ENCODE results near the gene ZNF548. TPM values are rescaled to one million over a fixed set of nuclear protein-coding genes. Genes with fewer than 3 reads are reported as not detected.
A peak's percentile ranks its signal among the peaks of the same experiment; 100 is the strongest.

Gene ZNF548
- total RNA-seq (19.6 TPM), polyA plus RNA-seq (ENCODE audit: insufficient read depth in 1 of 8, insufficient read length in 8 of 8, low replicate concordance in 1 of 8) (10 to 100 TPM; 11.8 to 18.6 (median 14.3) TPM)
- long read RNA-seq, donor 1, partial matches to known transcripts = 0 of 2 reads
- long read RNA-seq, donor 1, other reads (novel, unspliced or antisense) = 0 of 2 reads
- long read RNA-seq, donor 2 = 0 reads
- long read RNA-seq, donor 3, partial matches to known transcripts = 0 of 2 reads
- long read RNA-seq, donor 3, other reads (novel, unspliced or antisense) = 0 of 2 reads
- long read RNA-seq, donor 4, partial matches to known transcripts = 0 of 4 reads
- long read RNA-seq, donor 4, other reads (novel, unspliced or antisense) = 0 of 4 reads
- long read RNA-seq, donor 5, partial matches to known transcripts = 0 of 7 reads
- long read RNA-seq, donor 5, other reads (novel, unspliced or antisense) = 0 of 7 reads
- long read RNA-seq, donor 6, partial matches to known transcripts = 0 of 1 reads
- long read RNA-seq, donor 6, other reads (novel, unspliced or antisense) = 0 of 1 reads
- long read RNA-seq, donor 7, partial matches to known transcripts = 0 of 5 reads
- long read RNA-seq, donor 7, other reads (novel, unspliced or antisense) = 0 of 5 reads
- long read RNA-seq, donor 8, partial matches to known transcripts = 0 of 4 reads
- long read RNA-seq, donor 8, other reads (novel, unspliced or antisense) = 0 of 4 reads
- long read RNA-seq, donor 9, partial matches to known transcripts = 0 of 1 reads
- long read RNA-seq, donor 9, other reads (novel, unspliced or antisense) = 0 of 1 reads
- long read RNA-seq, donor 10, partial matches to known transcripts = 0 of 5 reads
- long read RNA-seq, donor 10, other reads (novel, unspliced or antisense) = 0 of 5 reads
- long read RNA-seq, donor 11, partial matches to known transcripts = 0 of 1 reads
- long read RNA-seq, donor 11, other reads (novel, unspliced or antisense) = 0 of 1 reads

DNA sequence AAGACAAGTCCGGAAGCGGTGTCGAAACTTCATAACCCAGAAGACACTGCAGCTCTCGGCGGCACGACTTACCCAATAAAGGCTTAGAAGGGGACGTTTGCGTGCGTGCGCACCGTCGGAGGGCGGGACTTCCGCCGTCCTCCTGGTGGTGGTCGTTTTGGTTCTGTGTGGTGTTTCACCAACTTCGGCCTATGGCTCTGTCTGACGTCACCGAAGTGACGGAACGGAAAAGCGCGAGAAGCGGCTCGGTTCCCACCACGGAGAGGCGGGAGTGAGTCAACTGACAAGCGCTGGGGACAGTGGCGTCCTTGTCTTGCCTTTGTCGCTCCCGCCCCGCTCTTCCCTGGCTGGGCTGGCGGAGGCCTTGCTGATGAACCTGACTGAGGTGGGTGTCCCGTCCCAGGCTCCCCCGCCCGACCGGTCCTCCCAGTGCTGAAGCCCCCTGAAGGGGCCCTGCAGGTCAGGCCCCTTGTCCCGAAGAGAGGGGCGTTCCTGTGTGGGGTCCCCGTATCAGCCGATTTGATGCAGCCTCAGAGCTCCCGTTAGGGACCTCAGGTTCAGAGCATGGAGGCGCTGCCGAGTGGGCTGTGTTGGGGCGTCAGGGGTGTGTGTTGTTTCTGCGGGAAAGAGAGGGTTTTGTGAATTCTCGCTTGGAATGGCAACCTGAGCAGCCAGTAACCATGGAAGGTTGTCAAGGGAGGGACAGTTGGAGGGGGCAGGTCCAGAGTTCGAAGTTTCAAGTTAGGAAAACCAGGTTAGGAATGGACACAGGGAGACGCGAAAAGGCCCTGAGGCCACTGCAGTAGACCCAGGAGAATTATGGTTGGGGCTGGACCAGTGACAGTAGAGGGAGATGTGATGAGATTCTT lies at the start of gene ZNF548:
Gene ZNF548, plus strand, starts transcription at position 125 of the 869 bp plus-strand sequence. Its CDS starts 246 bp downstream, at position 371.
- Histone ChIP-seq H3K9me3 (replicated peaks; ENCODE audit: control insufficient read depth, low read depth, low read length) (no peaks in the 10 kb centered on the region), H3K4me1 (ENCODE audit: control insufficient read depth, insufficient read depth, low read length) (peaks cover 8% of the 10 kb centered on the region), H3K27ac (ENCODE audit: low read length) (peak within 1 kb of the TSS; percentile 98), H3K4me3 (ENCODE audit: low read length) (peak within 1 kb of the TSS; percentile 94), H3K27me3 (ENCODE audit: control insufficient read depth, insufficient read depth, low read length) (no peaks in the 10 kb centered on the region), H3K36me3 (ENCODE audit: control insufficient read depth, insufficient read depth, low read length) (peaks cover 15% of the 10 kb centered on the region)
- WGBS (ENCODE audit: insufficient coverage) = under 1% methylated on average over 42 of the region's 50 CpGs
- peak; percentile 100 for DNase-seq

DNA sequence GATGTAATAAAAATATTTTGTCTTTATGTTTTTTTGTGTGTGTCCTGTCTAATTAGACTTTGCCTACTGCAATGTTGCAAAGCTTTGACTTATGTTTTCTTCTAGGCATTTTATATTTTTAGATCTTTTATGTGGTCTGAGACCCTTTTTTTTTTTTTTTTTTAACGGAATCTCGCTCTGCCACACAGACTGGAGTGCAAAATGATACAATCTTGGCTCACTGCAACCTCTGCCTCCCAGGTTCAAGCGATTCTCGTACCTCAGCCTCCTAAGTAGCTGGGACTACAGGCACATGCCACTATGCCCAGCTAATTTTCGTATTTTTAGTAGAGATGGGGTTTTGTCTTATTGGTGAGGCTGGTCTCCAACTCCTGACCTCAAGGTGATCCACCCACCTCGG lies 47.1 kb upstream of the ZNF548 start:
- Histone ChIP-seq H3K4me1 (ENCODE audit: control insufficient read depth, insufficient read depth, low read length) (no peaks in the 10 kb centered on the region), H3K9me3 (replicated peaks; ENCODE audit: control insufficient read depth, low read depth, low read length) (no peaks in the 10 kb centered on the region), H3K36me3 (ENCODE audit: control insufficient read depth, insufficient read depth, low read length) (no peaks in the 10 kb centered on the region), H3K4me3 (ENCODE audit: low read length) (no peak overlapping the region), H3K27me3 (ENCODE audit: control insufficient read depth, insufficient read depth, low read length) (no peaks in the 10 kb centered on the region), H3K27ac (ENCODE audit: low read length) (no peak overlapping the region)
- no CpG with 5 or more reads among the region's 6 CpGs for WGBS (ENCODE audit: insufficient coverage)
- no peak for DNase-seq

DNA sequence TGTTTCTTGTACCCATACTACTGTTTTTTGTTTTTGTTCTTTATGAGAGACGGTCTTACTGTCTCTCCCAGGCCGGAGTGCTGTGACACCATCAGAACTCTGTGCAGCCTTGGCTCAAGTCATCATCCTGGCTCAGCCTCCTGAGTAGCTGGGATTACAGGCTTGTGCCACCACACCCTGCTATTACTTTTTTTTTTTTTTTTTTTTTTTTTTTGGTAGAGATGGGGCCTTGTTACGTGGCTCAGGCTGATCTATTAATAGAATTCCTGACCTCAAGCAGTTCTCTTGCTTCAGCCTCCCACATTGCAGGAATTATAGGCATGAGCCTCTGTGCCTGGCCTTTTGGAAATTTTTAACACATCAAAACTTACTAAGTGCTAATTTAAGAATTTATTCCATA lies 41.5 kb upstream of the ZNF548 start:
- Histone ChIP-seq H3K27me3 (ENCODE audit: control insufficient read depth, insufficient read depth, low read length) (no peaks in the 10 kb centered on the region), H3K27ac (ENCODE audit: low read length) (no peak overlapping the region), H3K9me3 (replicated peaks; ENCODE audit: control insufficient read depth, low read depth, low read length) (no peaks in the 10 kb centered on the region), H3K4me1 (ENCODE audit: control insufficient read depth, insufficient read depth, low read length) (peaks cover 10% of the 10 kb centered on the region), H3K4me3 (ENCODE audit: low read length) (no peak overlapping the region), H3K36me3 (ENCODE audit: control insufficient read depth, insufficient read depth, low read length) (peaks cover 6% of the 10 kb centered on the region)
- no peak for DNase-seq
- no CpG with 5 or more reads among the region's 3 CpGs for WGBS (ENCODE audit: insufficient coverage)

DNA sequence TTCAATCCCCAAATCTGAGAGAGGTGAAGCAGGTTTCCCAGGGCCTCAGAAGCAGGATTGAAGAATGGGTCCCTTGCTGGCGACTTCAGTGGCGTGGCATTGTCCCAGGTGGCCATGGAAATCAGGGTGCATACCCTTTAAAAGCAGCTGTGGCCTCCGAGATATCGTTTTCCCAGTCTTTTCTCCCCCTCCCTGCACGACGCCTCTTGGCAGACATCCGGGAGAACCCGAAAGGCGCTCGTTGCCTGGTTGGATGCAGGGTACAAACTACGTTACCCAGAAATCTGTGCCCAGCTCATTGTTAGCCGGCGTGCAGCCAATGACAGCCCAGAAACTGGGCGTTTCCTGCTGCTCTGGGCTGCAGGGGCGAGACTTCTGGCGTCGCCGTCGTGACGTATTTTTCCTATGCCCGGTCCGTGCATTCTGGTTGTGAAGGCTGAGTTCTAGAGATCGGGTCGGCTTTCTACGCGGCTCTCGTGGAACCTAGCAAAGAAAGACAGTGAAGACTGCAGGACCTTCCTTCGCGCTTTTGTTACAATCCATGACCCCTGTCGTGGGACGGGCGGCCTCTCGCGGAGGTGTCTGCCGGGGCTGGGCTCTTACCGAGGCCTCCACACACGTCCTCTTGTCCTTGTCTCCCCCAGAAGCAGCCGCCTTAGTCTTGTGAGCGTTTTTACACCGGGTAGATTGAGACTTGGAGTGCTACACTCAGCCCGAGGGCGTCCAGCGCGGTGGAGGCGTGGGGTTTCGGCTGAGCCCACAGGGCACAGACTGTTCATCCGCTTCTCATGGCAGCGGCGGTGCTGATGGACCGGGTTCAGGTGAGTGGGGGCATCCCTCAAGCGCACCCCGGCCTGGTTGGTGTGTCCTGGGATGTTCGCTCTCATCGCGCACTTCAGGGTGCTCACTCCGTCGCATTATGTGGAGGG lies 38.5 kb upstream of the ZNF548 start, which contains the start of gene ZNF304:
Gene ZNF304, plus strand, starts transcription at position 395 of the 929 bp plus-strand sequence. Its CDS starts 394 bp downstream, at position 789.
- H3K4me3 ChIP-seq (ENCODE audit: low read length) = peak within 1 kb of the TSS; percentile 89
- under 1% methylated on average over 53 of the region's 57 CpGs for WGBS (ENCODE audit: insufficient coverage)
- peaks cover 10% of the 10 kb centered on the region for H3K4me1 ChIP-seq (ENCODE audit: control insufficient read depth, insufficient read depth, low read length)
- peaks cover 34% of the 10 kb centered on the region for H3K36me3 ChIP-seq (ENCODE audit: control insufficient read depth, insufficient read depth, low read length)
- no peaks in the 10 kb centered on the region for H3K27me3 ChIP-seq (ENCODE audit: control insufficient read depth, insufficient read depth, low read length)
- peak; percentile 99 for DNase-seq
- no peaks in the 10 kb centered on the region for H3K9me3 ChIP-seq (replicated peaks; ENCODE audit: control insufficient read depth, low read depth, low read length)
- peak within 1 kb of the TSS; percentile 77 for H3K27ac ChIP-seq (ENCODE audit: low read length)

DNA sequence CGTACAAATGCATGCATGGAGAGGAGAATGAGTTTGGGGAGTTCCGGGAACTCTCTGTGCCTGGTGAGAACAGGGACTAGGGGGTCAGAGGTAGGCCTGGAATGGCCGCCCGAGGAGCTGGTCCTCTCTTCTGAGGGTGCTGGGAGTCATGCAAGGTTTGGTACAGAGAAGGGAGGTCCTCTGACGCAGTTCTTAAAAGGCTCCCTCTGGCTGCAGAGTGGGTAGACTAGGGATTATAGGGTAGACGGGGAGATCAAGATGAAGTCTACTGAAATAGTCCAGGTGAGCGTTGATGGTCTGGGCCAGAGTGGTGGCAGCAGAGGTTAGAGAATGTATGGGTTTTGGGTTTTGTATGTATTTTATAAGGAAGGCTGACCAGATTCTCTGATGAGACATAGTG lies 37.8 kb upstream of the ZNF548 start:
- Histone ChIP-seq H3K27me3 (ENCODE audit: control insufficient read depth, insufficient read depth, low read length) (no peaks in the 10 kb centered on the region), H3K27ac (ENCODE audit: low read length) (no peak overlapping the region), H3K4me1 (ENCODE audit: control insufficient read depth, insufficient read depth, low read length) (peaks cover 10% of the 10 kb centered on the region), H3K4me3 (ENCODE audit: low read length) (peak overlapping the region; percentile 89), H3K36me3 (ENCODE audit: control insufficient read depth, insufficient read depth, low read length) (peaks cover 42% of the 10 kb centered on the region), H3K9me3 (replicated peaks; ENCODE audit: control insufficient read depth, low read depth, low read length) (no peaks in the 10 kb centered on the region)
- WGBS (ENCODE audit: insufficient coverage) = 17% methylated on average over 7 of the region's 7 CpGs
- no peak for DNase-seq

DNA sequence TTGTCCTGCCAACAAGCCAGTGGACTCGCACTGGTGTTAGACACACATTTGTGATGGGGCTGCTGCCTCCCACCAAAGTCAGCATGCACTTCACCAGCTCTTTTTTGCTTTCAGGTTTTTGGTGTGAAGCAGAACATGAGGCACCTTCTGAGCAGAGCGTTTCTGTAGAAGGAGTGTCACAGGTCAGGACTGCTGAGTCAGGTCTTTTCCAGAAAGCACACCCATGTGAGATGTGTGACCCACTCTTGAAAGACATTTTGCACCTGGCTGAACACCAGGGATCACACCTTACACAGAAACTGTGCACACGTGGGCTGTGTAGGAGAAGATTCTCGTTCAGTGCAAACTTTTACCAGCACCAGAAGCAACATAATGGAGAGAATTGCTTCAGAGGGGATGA lies 33.7 kb upstream of the ZNF548 start:
- Histone ChIP-seq H3K27me3 (ENCODE audit: control insufficient read depth, insufficient read depth, low read length) (no peaks in the 10 kb centered on the region), H3K36me3 (ENCODE audit: control insufficient read depth, insufficient read depth, low read length) (peaks cover 61% of the 10 kb centered on the region), H3K4me3 (ENCODE audit: low read length) (no peak overlapping the region), H3K9me3 (replicated peaks; ENCODE audit: control insufficient read depth, low read depth, low read length) (no peaks in the 10 kb centered on the region), H3K27ac (ENCODE audit: low read length) (no peak overlapping the region), H3K4me1 (ENCODE audit: control insufficient read depth, insufficient read depth, low read length) (peaks cover 10% of the 10 kb centered on the region)
- DNase-seq = no peak
- WGBS (ENCODE audit: insufficient coverage) = 100% methylated on average over 1 of the region's 4 CpGs

DNA sequence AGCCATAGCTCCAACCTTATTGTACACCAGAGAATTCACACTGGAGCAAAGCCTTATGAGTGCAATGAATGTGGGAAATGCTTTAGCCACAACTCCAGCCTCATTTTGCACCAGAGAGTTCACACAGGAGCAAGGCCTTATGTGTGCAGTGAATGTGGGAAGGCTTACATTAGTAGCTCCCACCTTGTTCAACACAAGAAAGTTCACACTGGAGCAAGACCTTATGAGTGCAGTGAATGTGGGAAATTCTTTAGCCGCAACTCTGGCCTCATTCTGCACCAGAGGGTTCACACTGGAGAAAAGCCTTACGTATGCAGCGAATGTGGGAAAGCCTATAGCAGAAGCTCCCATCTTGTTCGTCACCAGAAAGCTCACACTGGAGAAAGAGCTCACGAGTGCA lies 32.2 kb upstream of the ZNF548 start:
- peaks cover 2% of the 10 kb centered on the region for H3K4me1 ChIP-seq (ENCODE audit: control insufficient read depth, insufficient read depth, low read length)
- no peak for DNase-seq
- H3K9me3 ChIP-seq (replicated peaks; ENCODE audit: control insufficient read depth, low read depth, low read length) = no peaks in the 10 kb centered on the region
- WGBS (ENCODE audit: insufficient coverage) = 92% methylated on average over 4 of the region's 5 CpGs
- H3K36me3 ChIP-seq (ENCODE audit: control insufficient read depth, insufficient read depth, low read length) = peaks cover 61% of the 10 kb centered on the region
- H3K27ac ChIP-seq (ENCODE audit: low read length) = no peak overlapping the region
- no peaks in the 10 kb centered on the region for H3K27me3 ChIP-seq (ENCODE audit: control insufficient read depth, insufficient read depth, low read length)
- no peak overlapping the region for H3K4me3 ChIP-seq (ENCODE audit: low read length)

DNA sequence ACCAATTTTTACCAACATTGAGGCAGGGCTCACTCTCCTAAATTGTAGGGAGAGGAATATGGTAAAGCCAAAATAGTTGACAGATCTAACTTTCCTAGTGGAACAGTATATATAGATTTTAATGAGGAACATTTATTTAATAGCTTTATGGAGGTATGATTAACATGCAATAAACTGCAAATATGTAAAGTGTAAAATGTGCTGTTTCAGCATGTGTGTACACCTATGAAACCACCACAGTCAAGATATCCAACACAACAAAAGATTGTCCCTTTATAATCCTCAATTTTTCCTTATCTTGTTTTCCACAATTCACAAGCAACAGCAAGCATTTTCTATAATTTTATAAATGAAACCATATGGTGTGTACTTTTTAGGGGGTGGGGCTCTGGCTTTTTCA lies 30.4 kb upstream of the ZNF548 start:
- H3K27ac ChIP-seq (ENCODE audit: low read length) = no peak overlapping the region
- H3K4me3 ChIP-seq (ENCODE audit: low read length) = no peak overlapping the region
- peaks cover 45% of the 10 kb centered on the region for H3K36me3 ChIP-seq (ENCODE audit: control insufficient read depth, insufficient read depth, low read length)
- H3K9me3 ChIP-seq (replicated peaks; ENCODE audit: control insufficient read depth, low read depth, low read length) = no peaks in the 10 kb centered on the region
- peaks cover 9% of the 10 kb centered on the region for H3K4me1 ChIP-seq (ENCODE audit: control insufficient read depth, insufficient read depth, low read length)
- DNase-seq = no peak
- no peaks in the 10 kb centered on the region for H3K27me3 ChIP-seq (ENCODE audit: control insufficient read depth, insufficient read depth, low read length)

DNA sequence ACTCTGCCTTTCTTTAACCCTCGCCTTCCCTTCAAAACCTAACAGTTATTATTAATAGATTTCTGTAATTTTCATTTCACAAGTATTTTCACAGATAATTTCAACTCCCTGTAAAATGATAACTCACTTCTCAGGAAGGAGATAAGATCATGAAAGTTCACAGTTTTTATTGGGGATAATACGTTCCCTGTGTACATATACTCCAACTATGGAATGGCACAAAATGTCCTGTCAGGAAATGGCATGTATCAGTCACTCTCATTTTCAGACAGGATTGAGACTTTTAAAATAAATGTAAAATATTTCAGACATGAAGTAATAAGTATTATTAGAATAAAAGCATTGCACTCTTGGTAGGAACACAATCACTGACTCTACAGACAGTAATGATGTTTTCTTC lies 27.2 kb upstream of the ZNF548 start:
- peaks cover 17% of the 10 kb centered on the region for H3K36me3 ChIP-seq (ENCODE audit: control insufficient read depth, insufficient read depth, low read length)
- no peaks in the 10 kb centered on the region for H3K9me3 ChIP-seq (replicated peaks; ENCODE audit: control insufficient read depth, low read depth, low read length)
- no CpG with 5 or more reads among the region's 2 CpGs for WGBS (ENCODE audit: insufficient coverage)

More for the DNA sequence above, 27.2 kb upstream of the ZNF548 start:
- H3K27me3 ChIP-seq (ENCODE audit: control insufficient read depth, insufficient read depth, low read length) = no peaks in the 10 kb centered on the region
- H3K4me1 ChIP-seq (ENCODE audit: control insufficient read depth, insufficient read depth, low read length) = peaks cover 11% of the 10 kb centered on the region
- DNase-seq = no peak
- peak overlapping the region; percentile 96 for H3K27ac ChIP-seq (ENCODE audit: low read length)
- peak overlapping the region; percentile 52 for H3K4me3 ChIP-seq (ENCODE audit: low read length)

Data from muscle of leg (tissue), 16 donors.